Stimulated activated naive CD8-positive, alpha-beta T cell treated with anti-CD3 and anti-CD28 coated beads, Interleukin-15, Interleukin-2, amounts not matched to agents 100 ng/mL and 50 ng/mL, for 24 hours (primary cell): Measurements from ENCODE around the gene PADI1.

ENCODE experiments used
- H3K27ac Mint-ChIP-seq: one replicate; pipeline ENCODE4 v1.8.0; 2021; ENCODE audit warnings: mild to moderate bottlenecking, mixed read lengths
- H3K27me3 Mint-ChIP-seq: one replicate; pipeline ENCODE4 v1.8.0; 2021; ENCODE audit warnings: mixed read lengths
- H3K36me3 Mint-ChIP-seq: one replicate; pipeline ENCODE4 v1.8.0; 2021; ENCODE audit warnings: low read depth, mixed read lengths
- H3K4me1 Mint-ChIP-seq: one replicate; pipeline ENCODE4 v1.8.0; 2021; ENCODE audit warnings: low read depth, mixed read lengths
- H3K4me3 Mint-ChIP-seq: one replicate; pipeline ENCODE4 v1.8.0; 2021; ENCODE audit warnings: mild to moderate bottlenecking, mixed read lengths
- H3K9me3 Mint-ChIP-seq: one replicate; pipeline ENCODE4 v1.8.0; 2021; ENCODE audit warnings: mixed read lengths

Gene PADI1

DNA sequence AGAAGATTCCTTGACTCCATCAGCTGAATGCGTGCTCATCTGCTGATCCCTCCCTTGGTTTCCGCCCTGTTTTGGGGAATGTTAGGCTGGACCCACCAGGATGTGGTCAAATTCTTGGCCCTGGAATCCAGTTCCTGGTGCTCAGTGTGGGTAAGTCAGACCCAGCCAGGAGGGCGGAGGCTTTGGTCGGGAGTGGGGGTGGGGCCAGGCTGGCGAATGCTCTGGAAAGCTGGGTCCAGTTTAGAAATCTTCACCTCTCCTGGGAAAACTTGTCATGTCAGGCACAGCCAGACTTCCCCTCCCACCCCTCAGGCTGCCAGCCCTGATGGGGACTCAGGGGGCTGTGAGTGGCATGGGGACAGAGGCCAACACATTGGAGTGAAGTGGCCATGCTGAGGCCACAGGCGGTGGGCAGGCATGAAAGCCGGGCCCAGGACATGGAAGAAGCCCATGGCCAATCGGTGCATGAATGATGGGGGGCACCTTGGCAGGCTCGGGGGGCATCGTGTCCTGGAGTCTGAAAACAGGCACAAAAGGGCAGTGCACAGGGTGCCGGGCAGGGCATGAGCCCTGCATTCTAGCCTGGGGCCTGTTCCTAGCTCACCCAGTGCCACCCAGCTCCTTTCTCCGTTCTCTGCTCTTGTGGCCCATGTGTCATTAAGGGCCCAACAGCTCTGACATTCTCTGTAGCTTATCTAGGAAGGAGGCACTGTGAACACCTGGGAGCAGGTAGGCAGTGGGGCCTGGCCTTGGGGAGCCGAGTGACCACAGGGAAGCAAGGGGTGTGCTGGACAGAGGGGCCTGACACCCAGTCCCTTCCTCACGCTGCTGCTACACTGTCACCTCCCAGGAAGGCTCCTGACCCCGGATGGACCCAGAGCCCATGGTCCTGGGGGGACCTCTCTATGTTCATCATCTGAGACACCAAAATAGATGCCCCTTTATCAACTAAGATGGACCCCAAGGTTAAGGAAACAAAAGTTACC is 14.6 kb upstream of the PADI1 start:
- Mint-ChIP-seq H3K4me1 (peaks cover 12% of the 10 kb centered on the region), H3K9me3 (peaks cover 6% of the 10 kb centered on the region), H3K27ac (no peak overlapping the region), H3K27me3 (peaks cover 8% of the 10 kb centered on the region), H3K4me3 (no peak overlapping the region), H3K36me3 (no peaks in the 10 kb centered on the region)

DNA sequence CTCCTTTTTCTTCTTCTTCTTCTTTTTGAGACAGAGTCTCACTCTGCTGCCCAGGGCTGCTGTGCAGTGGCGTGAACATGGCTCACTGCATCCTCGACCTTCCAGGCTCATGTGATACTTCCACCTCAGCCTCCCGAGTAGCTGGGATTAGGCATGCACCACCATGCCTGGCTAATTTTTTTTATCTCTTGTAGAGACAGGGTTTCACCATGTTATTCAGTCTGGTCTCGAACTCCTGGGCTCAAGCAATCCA is 13.0 kb upstream of the PADI1 start:
- no peak overlapping the region for H3K27ac Mint-ChIP-seq
- H3K4me3 Mint-ChIP-seq: no peak overlapping the region
- peaks cover under 1% of the 10 kb centered on the region for H3K4me1 Mint-ChIP-seq
- H3K36me3 Mint-ChIP-seq: no peaks in the 10 kb centered on the region
- H3K9me3 Mint-ChIP-seq: peaks cover 6% of the 10 kb centered on the region
- peaks cover 16% of the 10 kb centered on the region for H3K27me3 Mint-ChIP-seq

- Mint-ChIP-seq H3K27me3 (peaks cover 22% of the 10 kb centered on the region), H3K4me3 (no peak overlapping the region), H3K9me3 (peaks cover 6% of the 10 kb centered on the region), H3K36me3 (no peaks in the 10 kb centered on the region), H3K4me1 (no peaks in the 10 kb centered on the region), H3K27ac (no peak overlapping the region)
Measured at GRCh38 chr1:17192394-17193221, 12.3 kb upstream of the PADI1 start.

DNA sequence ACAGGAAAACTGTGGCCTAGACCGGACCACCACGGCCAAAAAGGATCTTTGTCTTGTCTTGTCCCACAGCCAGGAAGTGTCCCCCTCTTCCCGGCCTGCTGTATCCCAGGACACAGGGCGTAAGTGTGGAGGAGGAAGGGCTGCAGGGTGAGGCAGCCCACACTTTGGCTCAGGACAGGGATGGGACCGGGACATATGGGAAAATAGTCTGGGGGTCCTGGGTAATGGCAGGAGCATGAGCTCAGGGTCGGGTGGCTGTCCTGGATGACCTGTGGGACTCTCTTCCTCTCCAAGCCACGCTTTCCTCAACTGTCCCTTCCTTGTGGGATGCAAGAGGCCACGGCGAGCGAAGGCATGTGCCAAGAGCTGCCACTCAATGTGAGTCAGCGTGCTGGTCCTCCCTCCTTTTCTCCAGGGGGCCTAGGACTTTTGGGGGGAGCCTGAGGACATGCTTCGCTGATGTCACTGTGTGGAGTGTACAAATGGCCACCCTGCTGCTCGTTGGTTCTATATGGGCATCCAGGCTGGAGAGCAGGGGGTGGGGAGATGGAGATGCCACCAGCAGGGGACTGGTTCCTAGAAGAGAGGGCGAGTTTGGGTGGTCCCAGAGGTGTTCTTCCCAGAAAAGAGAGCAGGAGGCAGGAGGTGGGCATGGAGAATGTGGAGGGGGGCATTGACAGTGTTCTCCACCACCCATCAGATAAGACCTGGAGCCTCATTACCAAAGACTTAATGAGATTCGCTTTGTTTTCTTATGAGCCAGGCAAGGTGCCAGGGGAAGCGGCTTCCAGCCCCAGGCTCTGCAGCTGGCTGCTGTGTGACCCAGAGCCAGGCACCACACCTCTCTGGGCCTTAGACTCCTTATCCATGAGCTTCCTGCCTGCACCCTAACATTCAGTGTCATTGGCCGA is 11.5 kb upstream of the PADI1 start:
- Mint-ChIP-seq H3K36me3 (no peaks in the 10 kb centered on the region), H3K27me3 (peaks cover 22% of the 10 kb centered on the region), H3K4me3 (no peak overlapping the region), H3K27ac (no peak overlapping the region), H3K4me1 (no peaks in the 10 kb centered on the region), H3K9me3 (peaks cover 1% of the 10 kb centered on the region)

DNA sequence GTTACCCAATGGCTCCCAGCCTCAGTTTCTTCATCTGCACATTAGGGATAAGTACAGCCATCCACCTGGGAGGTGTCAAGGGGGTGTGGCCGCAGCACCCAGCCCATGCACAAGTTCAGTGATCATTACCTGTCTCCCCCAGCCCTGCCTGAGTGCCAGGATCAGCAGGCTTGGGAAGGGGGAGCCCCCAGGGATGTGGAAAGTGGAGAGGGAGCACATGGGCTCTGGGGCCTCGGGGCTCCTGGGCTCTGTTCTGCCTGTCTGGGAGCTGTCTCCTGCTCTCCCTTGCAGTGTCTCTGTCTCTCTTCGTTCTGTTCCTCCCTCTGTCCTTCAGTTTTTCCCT is 10.8 kb upstream of the PADI1 start:
- H3K36me3 Mint-ChIP-seq: no peaks in the 10 kb centered on the region
- H3K4me3 Mint-ChIP-seq: no peak overlapping the region
- H3K9me3 Mint-ChIP-seq: no peaks in the 10 kb centered on the region
- H3K4me1 Mint-ChIP-seq: peaks cover 2% of the 10 kb centered on the region
- H3K27me3 Mint-ChIP-seq: peaks cover 22% of the 10 kb centered on the region
- no peak overlapping the region for H3K27ac Mint-ChIP-seq

GRCh38 chr1:17194615-17195528 is 10.1 kb upstream of the PADI1 start:
- Mint-ChIP-seq H3K4me1 (peaks cover 9% of the 10 kb centered on the region), H3K4me3 (no peak overlapping the region), H3K27ac (no peak overlapping the region), H3K27me3 (peaks cover 23% of the 10 kb centered on the region), H3K9me3 (no peaks in the 10 kb centered on the region), H3K36me3 (no peaks in the 10 kb centered on the region)

- Mint-ChIP-seq H3K36me3 (no peaks in the 10 kb centered on the region), H3K4me3 (no peak overlapping the region), H3K27me3 (peaks cover 25% of the 10 kb centered on the region), H3K27ac (no peak overlapping the region), H3K9me3 (no peaks in the 10 kb centered on the region), H3K4me1 (peaks cover 15% of the 10 kb centered on the region)
Measured at GRCh38 chr1:17195731-17196130, 9.2 kb upstream of the PADI1 start.

GRCh38 chr1:17196496-17197185 is 8.3 kb upstream of the PADI1 start:
- H3K9me3 Mint-ChIP-seq: no peaks in the 10 kb centered on the region

GRCh38 chr1:17197696-17198095 is 7.2 kb upstream of the PADI1 start:
- H3K36me3 Mint-ChIP-seq: no peaks in the 10 kb centered on the region
- no peak overlapping the region for H3K27ac Mint-ChIP-seq
- no peaks in the 10 kb centered on the region for H3K9me3 Mint-ChIP-seq
- H3K4me1 Mint-ChIP-seq: peaks cover 35% of the 10 kb centered on the region
- peaks cover 28% of the 10 kb centered on the region for H3K27me3 Mint-ChIP-seq
- H3K4me3 Mint-ChIP-seq: no peak overlapping the region

More at GRCh38 chr1:17196496-17197185, 8.3 kb upstream of the PADI1 start:
- H3K36me3 Mint-ChIP-seq: no peaks in the 10 kb centered on the region
- H3K27me3 Mint-ChIP-seq: peaks cover 29% of the 10 kb centered on the region
- H3K4me3 Mint-ChIP-seq: no peak overlapping the region
- H3K27ac Mint-ChIP-seq: no peak overlapping the region
- peaks cover 24% of the 10 kb centered on the region for H3K4me1 Mint-ChIP-seq

DNA sequence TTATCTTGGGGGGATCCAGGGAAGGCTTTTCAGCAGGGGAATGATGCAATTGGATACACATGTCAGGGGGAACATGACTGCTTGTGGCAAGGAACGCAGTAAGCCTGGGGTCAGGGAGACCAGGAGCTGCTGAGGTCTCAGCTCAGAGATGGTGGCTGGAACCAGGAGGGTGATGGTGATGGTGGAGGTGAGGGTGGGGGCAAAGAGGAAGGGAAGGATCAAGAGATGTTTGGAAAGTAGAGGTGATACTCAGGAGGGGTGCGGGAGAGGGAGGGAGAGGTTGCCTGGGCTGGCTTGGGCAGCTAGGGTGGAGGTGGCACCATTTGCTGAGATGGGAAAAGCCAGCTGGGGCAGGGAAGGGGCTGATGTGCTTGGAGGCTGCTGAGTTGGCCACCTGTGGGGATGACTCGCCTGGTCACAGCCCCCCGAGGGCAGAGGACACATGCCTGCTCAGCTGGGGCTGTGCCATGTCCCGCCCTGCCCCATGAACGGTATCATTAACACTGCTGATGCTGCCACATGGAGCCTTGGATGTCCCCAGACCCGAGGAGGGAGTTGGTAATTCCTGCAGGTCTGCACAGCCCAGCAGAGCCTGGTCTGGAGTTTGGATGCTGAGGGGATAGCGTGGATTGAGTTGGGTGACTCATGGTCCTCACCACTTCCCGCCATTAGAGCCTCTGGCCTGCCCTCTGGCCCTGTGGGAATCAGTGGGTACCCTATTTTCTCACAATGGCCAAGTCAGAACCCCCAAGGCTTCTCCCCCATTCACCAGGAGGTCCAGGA is 6.3 kb upstream of the PADI1 start:
- Mint-ChIP-seq H3K36me3 (no peaks in the 10 kb centered on the region), H3K4me1 (peaks cover 44% of the 10 kb centered on the region), H3K4me3 (no peak overlapping the region), H3K27me3 (peaks cover 38% of the 10 kb centered on the region), H3K27ac (no peak overlapping the region), H3K9me3 (no peaks in the 10 kb centered on the region)

- no peak overlapping the region for H3K27ac Mint-ChIP-seq
- H3K36me3 Mint-ChIP-seq: no peaks in the 10 kb centered on the region
- H3K9me3 Mint-ChIP-seq: no peaks in the 10 kb centered on the region
- peaks cover 44% of the 10 kb centered on the region for H3K4me1 Mint-ChIP-seq
- H3K4me3 Mint-ChIP-seq: no peak overlapping the region
- peaks cover 43% of the 10 kb centered on the region for H3K27me3 Mint-ChIP-seq
Measured at GRCh38 chr1:17199267-17200044, 5.5 kb upstream of the PADI1 start.

DNA sequence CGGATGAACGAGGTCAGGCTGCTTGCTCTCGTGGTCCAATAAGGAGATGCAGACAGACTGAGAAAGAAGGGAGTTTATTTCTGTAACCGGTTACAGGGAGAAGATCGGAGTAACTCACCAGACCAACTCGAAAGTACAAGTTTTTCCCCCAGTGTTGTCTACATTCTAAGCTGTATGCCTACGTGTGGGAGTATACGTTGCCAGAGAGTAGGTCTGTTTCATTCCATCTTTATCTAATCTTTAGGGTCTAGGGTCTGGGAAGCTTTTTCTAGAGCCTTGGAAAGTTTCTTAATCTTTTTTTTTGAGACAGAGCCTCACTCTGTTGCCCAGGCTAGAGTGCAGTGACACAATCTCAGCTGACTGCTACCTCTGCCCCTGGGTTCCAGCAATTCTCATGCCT is 4.7 kb upstream of the PADI1 start:
- no peaks in the 10 kb centered on the region for H3K9me3 Mint-ChIP-seq
- no peak overlapping the region for H3K27ac Mint-ChIP-seq
- peaks cover 49% of the 10 kb centered on the region for H3K27me3 Mint-ChIP-seq
- peaks cover 44% of the 10 kb centered on the region for H3K4me1 Mint-ChIP-seq
- no peak overlapping the region for H3K4me3 Mint-ChIP-seq
- H3K36me3 Mint-ChIP-seq: no peaks in the 10 kb centered on the region
